ENCODE data around the gene RPP25L.

The RPP25L gene

DNA sequence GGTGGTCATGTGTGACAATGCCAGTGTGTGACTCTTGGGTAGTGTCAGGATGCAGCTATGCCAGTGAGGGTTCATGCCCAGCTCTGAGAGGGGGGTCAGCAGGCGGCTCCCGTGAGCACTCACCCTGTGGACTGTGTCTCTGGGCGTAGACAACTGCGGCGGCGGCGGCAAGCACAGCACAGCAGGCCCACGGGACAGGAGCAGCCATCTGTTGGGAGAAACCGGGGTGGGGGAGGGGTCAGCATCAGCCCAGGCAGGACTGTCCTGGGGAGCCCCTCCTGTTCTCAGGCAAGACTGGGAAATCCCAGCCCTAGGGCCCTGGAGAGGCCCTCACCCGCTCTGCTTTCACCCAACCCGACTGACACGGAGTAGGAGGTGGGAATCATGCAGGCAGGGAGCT, 43.1 kb downstream of the RPP25L start:
- DNase-seq (ENCODE audit: low read depth in 2 of 2) = no peak

DNA sequence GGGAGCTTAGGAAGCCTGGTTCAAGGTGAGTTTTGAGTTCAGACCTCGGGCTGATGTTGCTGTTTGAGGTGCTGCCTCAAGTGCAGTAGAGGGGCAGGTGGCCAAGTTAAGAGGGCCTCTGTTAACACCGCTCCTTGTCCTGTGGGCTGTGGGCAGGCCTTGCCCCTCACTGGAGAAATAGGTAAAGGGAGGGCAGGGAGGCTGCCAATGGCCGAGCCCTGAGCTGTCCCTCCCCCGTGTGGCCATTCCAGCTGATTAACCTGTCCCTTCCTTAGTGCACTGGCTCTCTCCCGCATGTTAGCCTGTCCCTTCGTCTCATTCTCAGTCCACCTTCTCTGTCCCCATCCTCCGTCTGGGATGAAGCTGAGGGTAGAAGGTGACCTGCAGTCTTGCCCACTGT, 43.8 kb downstream of the RPP25L start:
- no peak for DNase-seq (ENCODE audit: low read depth in 2 of 2)

DNA sequence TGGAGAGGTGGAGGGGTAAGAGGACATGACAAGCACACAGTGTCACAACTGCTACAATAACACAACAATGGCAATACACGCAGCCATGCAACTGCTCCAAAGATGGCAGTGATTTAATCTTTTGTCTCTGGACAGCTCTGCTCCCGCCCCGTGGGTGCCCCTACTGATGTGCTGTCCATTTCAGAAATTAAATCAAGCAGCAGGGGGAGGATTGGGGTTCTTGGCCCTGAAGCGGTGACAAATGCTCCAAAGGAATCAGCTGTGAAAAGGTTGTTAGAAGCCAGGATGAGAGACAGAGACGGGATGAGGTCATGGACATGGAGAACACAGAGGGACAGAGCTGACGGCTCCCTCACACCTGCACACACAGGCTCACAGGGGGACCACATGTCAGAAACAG, 44.9 kb downstream of the RPP25L start:
- DNase-seq (ENCODE audit: low read depth in 2 of 2) = no peak

DNA sequence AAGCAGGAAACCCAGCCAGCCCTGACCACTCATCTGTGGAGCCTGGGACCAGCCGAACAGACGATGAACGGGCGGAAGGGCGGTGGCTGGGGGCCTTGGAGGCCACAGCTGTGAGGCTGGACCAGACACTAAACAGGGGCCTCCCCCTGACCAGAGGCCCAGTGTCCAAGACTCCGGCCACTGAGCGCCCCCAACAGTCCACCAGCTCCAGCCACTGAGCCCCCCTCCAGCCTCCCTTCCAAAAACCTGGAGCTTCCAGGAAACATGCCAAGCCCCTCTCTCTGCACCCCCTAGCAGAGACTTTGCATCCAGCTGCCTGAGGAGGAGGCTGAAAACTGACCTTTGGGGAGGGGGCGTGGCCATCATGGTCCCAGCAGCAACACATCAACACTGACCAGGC, 45.6 kb downstream of the RPP25L start:
- DNase-seq (ENCODE audit: low read depth in 2 of 2) = no peak

DNA sequence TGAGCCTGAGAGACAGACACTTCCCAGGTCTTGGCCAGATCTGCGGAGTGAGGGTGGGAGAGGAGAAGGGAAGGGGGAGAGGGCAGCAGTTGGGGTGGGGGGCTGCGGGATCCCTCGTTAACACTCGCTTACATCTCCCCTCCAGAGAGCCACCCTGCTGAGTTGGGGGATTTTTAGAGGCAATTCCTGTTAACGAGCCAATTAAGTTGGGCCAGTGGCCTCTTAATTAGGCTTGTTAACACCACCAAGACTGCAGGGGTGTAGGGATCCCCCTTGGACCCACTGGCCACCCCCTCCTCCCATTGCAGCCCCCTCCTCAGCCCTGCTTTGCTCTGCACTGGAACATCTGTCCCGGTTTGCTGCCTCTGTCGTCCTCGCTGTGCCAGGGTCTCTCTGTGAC, 46.0 kb downstream of the RPP25L start:
- no peak for DNase-seq (ENCODE audit: low read depth in 2 of 2)

DNA sequence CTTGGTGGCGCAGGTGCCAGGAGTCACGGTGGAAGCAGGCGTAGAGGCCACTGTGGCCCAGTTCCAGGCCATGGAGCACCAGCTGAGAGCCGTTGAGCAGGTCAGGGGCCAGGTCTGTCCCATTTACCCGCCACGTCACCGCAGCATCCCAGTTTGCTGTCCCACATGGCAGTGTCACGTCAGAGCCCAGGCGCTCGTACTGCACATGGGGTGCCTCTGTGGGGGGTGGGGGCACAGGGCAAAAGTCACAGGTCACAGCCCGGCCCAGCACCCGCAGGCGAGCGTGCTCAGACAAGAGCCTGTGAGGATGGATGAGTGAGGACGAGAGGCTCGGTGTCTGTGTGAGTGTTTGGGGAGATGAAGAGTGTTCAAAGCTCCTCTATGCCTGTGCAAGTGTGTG, 47.3 kb downstream of the RPP25L start:
- no peak for DNase-seq (ENCODE audit: low read depth in 2 of 2)

DNA sequence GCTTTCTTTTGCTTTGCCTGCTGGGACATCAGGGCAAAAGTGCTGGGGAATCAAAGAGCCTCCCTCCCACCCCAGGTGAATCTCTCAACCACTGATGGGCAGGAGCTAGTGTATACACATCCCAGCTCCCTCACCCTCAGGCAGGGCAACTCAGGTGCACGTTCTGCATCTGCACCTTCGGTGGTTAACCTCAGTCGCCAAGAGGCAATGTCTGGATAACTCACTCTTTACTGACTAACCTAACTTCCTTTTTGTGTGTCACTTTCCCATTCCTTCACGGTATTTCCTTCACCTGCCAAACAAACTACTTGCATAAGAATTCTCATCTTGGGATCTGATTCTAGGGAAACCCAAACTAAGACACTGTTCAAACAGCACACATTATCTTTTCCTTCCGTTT, 48.6 kb downstream of the RPP25L start:
- DNase-seq (ENCODE audit: low read depth in 2 of 2) = no peak

DNA sequence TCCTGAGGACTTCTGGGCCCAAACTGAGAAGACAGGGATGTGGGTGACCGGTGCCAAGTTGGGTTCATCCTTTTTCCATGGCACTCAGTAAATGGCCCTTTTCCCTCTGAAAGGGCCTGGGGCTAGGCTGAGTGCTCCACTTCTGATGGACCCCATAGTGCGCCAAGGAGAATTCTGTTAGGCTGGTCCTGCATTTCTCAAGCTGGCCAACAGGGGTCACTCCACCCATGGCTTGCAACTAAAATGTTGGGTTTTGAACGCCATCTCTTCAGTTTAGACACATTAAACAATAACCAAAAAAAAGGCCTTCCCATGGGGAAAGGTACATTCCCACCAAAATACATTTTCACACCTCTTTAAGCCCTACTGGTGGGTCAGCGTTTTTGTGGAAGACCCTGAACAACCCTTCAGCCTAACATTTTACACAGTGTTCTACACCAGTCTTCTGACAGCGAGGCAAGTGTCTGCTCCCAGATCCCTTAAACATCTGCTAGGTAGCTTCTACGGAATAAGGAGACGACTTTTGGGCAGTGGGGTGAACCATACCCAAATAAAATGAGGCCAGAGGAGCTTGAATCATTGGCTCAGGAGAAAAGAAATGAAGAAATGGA, 49.7 kb downstream of the RPP25L start:
- DNase-seq (ENCODE audit: low read depth in 2 of 2) = no peak

DNA sequence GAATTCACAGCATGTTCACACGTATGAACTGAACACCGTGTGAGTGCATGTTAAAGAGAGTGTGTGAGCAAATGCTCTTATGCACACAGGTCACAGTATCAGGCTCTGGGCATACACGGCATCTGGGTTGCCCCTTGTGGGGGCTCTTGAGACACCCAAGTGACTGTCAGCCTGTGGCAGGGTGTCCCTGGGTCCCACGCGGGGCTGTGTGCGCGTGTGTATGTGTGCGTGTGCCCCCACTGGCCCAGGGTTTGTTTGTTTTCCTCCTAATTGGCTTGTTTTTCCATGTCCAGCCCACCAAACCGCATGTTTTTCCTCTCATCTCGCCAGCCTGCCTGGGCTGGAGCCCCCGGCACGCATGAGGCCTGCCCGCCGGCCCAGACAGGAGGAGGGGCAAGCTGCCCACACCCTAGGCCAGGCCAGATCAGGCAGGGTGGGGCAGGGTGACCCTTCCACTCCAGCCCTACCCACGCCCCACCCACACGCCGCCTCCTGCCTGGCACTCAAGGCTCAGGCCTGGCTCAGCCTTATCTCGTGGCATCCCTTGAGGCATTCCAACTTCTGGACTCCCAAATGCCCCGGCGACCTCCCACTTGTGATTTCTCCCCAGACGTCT, 51.2 kb downstream of the RPP25L start:
- DNase-seq (ENCODE audit: low read depth in 2 of 2) = no peak

Measured in stimulated activated CD4-positive, alpha-beta T cell treated with anti-CD3 and anti-CD28 coated beads, Interleukin-1b, Interleukin-23, amount 100 ng/mL, for 1 hour (primary cell).